Mammary epithelial cell (primary cell): ENCODE results near the gene NUTM2G.
"Not testable (repeated sequence)": the region's sequence is repeated elsewhere in the genome, so short reads cannot be mapped to it uniquely, and the experiment has no call there.

Experiments
- CTCF ChIP-seq, 2 donors: IDR thresholded peaks in 1 of 2; conservative IDR thresholded peaks in 1 of 2; 2 replicates each; pipeline ENCODE4 v1.5.1; 2011 to 2012; ENCODE audit warnings: inconsistent platforms in 2 of 2, low read length in 2 of 2, mild to moderate bottlenecking in 2 of 2, control low read depth in 1 of 2, low read depth in 1 of 2; ENCODE audit not compliant: insufficient read depth in 1 of 2; ENCODE audit errors: extremely low read depth in 1 of 2
- EZH2 ChIP-seq: IDR thresholded peaks from 2 replicates; pipeline ENCODE4 v1.6.1; 2012; ENCODE audit warnings: low read length, inconsistent platforms, borderline replicate concordance

DNA sequence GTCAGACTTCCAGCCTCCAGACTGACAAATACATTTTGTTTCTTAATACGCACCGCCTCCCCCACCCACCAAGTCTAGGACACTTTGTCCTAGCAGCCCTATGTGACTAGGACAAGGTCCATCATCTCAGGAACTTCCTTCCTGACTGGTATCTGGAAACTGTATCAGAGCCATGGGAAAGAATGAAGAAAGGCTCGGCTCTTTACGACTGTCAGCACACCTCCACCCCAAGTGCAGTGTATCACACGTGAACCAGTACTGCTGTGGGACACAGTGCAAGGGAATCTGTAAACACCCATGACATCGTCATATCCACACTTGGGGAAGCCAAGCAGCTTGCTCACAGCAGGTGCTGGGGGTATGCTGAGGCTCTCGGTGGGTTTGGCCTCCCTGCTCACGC, 13.0 kb downstream of the NUTM2G start:
- not testable (repeated sequence) for TF ChIP-seq CTCF (conservative IDR thresholded peaks at IDR 0.05 in 1 of 2, IDR thresholded peaks at IDR 0.05 in 1 of 2; ENCODE audit: extremely low read depth in 1 of 2, insufficient read depth in 1 of 2, low read depth in 1 of 2, low read length in 2 of 2); EZH2
